C4-2B (cell line): ENCODE measurements around the gene SRCAP.

Experiments
- H3K27ac ChIP-seq: fragments of 450-650 bp; 2 replicates; pipeline ENCODE4 v1.5.1; 2017
- ZFX ChIP-seq: fragments of 450-650 bp; IDR thresholded peaks from 2 replicates; pipeline ENCODE4 v1.6.1; 2017
- TF ChIP-seq, protein P1 (sequence below): fragments of 450-650 bp; conservative IDR thresholded peaks from 2 replicates; pipeline ENCODE4 v1.5.1; 2017; ENCODE audit warnings: mild to moderate bottlenecking

Gene SRCAP

DNA sequence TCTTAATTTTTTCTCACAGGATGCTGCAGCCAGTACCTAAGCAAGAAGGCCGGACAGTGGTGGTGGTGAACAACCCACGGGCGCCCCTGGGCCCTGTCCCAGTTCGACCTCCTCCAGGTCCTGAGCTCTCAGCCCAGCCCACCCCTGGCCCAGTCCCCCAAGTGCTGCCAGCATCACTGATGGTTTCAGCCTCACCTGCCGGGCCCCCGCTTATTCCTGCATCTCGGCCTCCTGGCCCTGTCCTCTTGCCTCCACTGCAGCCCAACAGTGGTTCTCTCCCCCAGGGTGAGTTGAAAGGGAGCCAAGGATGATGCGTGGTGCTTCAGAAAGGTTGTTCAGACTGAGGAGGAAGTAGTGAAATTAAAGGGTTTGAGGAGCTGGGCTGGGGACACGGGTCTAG, 21.7 kb downstream of the SRCAP start:
- TF ChIP-seq, protein P1, sequence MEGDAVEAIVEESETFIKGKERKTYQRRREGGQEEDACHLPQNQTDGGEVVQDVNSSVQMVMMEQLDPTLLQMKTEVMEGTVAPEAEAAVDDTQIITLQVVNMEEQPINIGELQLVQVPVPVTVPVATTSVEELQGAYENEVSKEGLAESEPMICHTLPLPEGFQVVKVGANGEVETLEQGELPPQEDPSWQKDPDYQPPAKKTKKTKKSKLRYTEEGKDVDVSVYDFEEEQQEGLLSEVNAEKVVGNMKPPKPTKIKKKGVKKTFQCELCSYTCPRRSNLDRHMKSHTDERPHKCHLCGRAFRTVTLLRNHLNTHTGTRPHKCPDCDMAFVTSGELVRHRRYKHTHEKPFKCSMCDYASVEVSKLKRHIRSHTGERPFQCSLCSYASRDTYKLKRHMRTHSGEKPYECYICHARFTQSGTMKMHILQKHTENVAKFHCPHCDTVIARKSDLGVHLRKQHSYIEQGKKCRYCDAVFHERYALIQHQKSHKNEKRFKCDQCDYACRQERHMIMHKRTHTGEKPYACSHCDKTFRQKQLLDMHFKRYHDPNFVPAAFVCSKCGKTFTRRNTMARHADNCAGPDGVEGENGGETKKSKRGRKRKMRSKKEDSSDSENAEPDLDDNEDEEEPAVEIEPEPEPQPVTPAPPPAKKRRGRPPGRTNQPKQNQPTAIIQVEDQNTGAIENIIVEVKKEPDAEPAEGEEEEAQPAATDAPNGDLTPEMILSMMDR: no peak
- TF ChIP-seq ZFX: no peak
- no peak overlapping the region for H3K27ac ChIP-seq

DNA sequence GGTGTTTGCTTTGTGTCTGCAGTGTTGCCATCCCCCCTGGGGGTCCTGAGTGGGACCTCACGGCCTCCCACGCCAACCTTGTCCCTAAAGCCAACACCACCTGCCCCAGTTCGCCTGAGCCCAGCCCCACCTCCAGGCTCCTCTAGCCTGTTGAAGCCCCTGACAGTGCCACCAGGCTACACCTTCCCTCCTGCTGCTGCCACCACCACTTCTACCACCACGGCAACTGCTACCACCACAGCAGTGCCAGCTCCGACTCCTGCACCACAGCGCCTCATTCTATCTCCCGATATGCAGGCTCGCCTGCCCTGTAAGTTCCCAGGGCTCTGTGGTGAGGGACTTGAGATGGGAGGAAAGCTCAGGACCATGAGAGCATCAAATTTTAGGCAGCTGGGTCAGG, 22.2 kb downstream of the SRCAP start:
- TF ChIP-seq, protein P1: no peak
- no peak for TF ChIP-seq ZFX
- H3K27ac ChIP-seq: no peak overlapping the region

DNA sequence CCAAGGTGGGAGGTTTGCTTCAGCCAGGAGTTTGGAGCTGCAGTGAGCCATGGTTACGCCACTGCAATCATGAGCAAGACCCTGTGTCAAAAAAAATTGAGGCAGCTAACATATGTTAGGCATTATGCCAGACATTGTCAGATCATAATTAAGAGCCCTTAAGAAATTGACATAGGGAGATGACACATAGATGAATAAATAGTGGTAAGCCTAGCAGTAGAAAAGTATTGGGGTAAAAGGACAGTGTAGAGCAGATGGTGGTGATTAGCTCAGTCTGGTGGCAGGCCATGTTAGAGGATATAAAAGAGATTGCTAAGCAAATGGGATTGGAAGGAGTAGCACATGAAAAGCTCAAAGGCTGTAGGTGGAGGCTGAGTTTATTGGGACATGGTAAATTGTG, 22.6 kb downstream of the SRCAP start:
- no peak overlapping the region for H3K27ac ChIP-seq
- TF ChIP-seq, protein P1: no peak
- no peak for TF ChIP-seq ZFX

- TF ChIP-seq, protein P1: no peak
- no peak for TF ChIP-seq ZFX
- H3K27ac ChIP-seq: no peak overlapping the region
Observed at GRCh38 chr16:30722443-30722842, 23.5 kb downstream of the SRCAP start.

DNA sequence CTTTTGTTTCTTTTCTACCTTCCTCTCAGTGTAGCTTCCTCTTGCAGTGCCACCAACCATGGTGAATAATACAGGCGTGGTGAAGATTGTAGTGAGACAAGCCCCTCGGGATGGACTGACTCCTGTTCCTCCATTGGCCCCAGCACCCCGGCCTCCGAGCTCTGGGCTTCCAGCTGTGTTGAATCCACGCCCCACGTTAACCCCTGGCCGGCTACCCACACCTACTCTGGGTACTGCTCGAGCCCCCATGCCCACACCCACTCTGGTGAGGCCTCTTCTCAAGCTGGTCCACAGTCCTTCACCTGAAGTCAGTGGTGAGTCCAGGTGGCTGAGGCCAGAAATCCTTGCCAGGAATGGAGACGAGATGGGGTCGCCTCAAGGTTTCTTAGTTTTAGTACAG, 23.9 kb downstream of the SRCAP start:
- H3K27ac ChIP-seq: no peak overlapping the region
- TF ChIP-seq ZFX: no peak
- TF ChIP-seq, protein P1: no peak

DNA sequence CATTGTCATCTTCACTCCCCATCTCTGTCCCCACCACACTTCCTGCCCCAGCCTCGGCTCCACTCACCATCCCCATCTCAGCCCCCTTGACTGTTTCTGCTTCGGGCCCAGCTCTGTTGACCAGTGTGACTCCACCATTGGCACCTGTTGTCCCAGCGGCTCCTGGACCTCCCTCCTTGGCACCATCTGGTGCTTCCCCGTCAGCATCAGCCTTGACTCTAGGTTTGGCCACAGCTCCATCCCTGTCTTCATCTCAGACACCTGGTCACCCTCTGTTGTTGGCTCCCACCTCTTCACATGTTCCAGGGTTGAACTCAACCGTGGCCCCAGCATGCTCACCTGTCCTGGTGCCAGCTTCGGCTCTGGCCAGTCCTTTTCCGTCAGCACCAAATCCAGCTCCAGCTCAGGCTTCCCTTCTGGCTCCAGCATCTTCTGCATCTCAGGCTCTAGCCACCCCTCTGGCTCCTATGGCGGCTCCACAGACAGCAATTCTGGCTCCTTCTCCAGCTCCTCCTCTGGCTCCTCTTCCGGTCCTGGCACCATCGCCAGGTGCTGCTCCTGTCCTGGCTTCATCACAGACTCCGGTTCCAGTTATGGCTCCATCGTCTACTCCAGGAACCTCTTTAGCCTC, 24.9 kb downstream of the SRCAP start:
- no peak overlapping the region for H3K27ac ChIP-seq
- no peak for TF ChIP-seq ZFX
- TF ChIP-seq, protein P1: no peak

GRCh38 chr16:30724641-30725417, 25.9 kb downstream of the SRCAP start:
- no peak overlapping the region for H3K27ac ChIP-seq
- TF ChIP-seq, protein P1: no peak
- no peak for TF ChIP-seq ZFX
